GM12873 (cell line): ENCODE data around the gene PRDM15.

Source experiments
- CTCF ChIP-seq: IDR thresholded peaks from 2 replicates; pipeline ENCODE4 v1.5.1; 2012; ENCODE audit warnings: low read depth, mild to moderate bottlenecking, moderate library complexity, low read length, control low read depth; ENCODE audit not compliant: insufficient read depth; ENCODE audit errors: missing control alignments

The PRDM15 gene

DNA sequence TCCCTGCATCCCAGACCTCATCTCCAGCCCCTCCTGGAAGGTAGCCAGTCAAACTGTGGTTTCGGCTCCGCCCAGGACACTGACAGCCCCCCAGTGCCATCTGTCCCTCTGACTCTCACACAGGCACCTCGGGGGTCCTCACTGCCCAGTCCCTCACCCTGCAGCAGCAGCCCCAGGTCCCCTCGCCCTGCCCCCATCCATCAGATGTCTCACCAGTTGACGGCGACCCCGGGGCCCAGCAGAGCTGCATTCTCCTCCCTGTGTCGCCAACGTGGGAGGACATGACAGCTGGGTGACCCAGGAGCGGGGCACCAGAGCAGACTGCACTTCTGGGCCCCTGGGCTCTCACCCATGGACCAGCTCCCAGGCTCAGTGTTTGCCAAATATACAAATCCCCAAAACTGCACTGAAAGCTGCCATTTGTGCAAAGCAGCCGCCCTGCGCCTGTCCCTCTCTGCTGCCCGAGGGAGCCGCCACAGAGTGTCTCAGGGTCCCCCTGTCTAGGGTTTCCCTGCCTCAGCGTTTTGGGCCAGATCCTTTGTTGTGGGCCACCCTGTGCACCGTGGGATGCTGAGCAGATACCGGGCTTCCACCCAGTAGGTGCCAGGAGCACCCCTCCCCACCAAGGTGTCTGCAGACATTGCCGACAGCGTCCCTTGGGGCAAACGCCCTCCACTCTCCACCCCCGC is 48.2 kb downstream of the PRDM15 start:
- no peak for TF ChIP-seq CTCF

DNA sequence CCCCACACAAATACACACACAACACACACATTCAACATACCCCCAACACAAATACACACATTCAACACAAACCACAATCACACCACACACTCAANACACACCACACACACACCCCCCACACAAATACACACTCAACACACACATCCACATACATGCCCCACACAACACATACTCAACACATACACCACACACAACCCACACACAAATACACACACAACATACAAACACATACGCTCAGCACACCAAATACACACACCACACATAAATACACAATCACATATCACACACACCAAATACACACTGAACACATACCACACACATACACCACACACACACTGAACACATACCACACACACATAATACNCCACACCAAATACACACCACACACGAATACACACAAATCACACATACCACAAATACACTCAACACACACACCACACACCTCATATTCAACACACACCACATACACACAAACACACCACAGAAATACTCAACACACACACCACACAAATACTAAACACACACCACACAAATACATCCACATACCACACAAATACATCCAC is 48.9 kb downstream of the PRDM15 start:
- TF ChIP-seq CTCF: no peak

DNA sequence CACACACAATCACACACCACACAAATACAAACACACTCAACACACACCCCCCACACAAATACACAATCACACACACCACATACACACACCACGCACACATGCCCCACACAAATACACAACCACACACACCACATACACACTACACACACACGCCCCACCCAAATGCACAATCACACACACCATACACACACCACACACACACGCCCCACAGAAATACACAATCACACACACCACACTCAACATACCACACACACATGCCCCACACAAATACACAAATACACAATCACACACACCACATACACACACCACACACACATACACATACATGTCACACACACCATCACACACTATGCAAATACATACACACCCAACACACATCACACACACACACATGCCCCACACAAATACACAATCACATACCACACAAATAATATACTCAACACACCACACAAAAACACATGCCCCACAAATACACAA is 50.2 kb downstream of the PRDM15 start:
- no peak for TF ChIP-seq CTCF

GRCh38 chr21:41827951-41828883 is 50.9 kb downstream of the PRDM15 start:
- no peak for TF ChIP-seq CTCF

DNA sequence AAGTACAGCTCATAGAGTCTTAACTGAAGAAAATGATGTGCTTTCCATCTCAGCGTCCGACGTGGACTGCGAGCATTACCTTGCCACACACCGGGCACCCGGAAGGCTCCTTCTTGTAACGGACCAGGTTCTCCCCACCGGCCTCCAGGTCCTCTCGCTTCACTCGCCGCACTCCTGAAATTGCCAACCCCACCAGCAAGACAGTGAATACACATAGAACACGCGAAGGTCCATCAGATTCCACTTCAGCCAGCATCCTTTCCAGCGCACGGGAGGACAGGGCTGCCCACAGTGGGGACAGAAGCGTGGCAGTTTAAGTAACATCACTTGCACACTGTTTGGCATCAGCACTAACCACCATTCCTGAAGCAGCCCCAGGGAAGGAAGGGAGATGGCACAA is 53.3 kb downstream of the PRDM15 start:
- TF ChIP-seq CTCF: no peak

- no peak for TF ChIP-seq CTCF
Measured at GRCh38 chr21:41825216-41825615, 53.9 kb downstream of the PRDM15 start.
